Activated CD8-positive, alpha-beta memory T cell treated with anti-CD3 and anti-CD28 coated beads for 36 hours (primary cell): ENCODE results near the gene TNFAIP2. TPM values are rescaled to one million over a fixed set of nuclear protein-coding genes. Genes with fewer than 3 reads are reported as not detected.

Experiments
- CTCF ChIA-PET: fragments of 350-600 bp; sonication (Branson Sonifier 250); formaldehyde crosslinking; loops from one replicate; lab custom pipeline; 2021; ENCODE audit warnings: antibody characterized with exemption; lab: Charles Lee
- POLR2A ChIA-PET: fragments of 350-600 bp; sonication (Branson Sonifier 250); formaldehyde crosslinking; loops from one replicate; lab custom pipeline; 2021; ENCODE audit warnings: antibody characterized with exemption; lab: Charles Lee
- total RNA-seq, 2 experiments: library from RNA; stranded (reverse); gene quantifications; one replicate each; pipeline ENCODE4 v1.2.3, GENCODE V29; 2021

Gene TNFAIP2
- 1 to 10 TPM in 1 of 2 experiments, under 1 TPM in 1; 0.82 to 1.1 TPM for total RNA-seq

DNA sequence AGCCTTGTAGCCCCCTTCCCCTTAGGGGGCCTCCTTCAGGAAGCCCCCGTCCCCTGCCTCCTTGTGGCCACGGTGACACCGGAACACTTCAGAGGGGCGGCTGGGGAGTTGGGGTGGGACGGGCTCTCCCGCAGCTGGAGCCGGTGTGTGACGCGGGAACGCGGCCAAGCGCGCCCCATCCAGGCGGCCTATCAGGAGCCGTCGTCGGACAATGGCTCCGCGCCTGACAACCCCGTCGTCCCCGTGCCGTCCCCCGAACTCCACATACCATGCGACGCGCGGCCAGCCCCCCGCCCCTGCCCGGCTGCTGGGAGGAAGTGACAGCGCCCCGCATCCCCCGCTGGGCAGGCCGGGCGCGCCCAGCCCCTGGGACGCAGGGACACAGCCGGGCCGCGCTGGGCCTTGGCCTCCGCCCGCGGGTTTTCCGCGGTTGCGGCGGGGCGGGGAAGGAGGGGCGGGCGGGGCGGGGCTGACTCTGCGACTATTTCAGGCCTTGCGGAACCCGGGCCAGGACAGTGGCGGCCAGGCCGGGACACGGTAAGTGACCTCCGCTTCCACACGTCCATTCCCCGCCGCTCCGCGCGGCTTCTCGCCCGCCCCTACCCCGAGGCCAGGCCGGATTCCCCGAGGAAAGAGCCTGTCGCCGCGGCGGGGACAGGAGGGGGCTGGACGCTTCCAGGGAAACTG is at the start of gene TNFAIP2:
Gene TNFAIP2 (plus strand): TSS at position 515 of the 687 bp plus-strand sequence. CDS start 2,997 bp downstream, outside the sequence.
- CTCF ChIA-PET = no interaction called here
- POLR2A ChIA-PET = no interaction called here

DNA sequence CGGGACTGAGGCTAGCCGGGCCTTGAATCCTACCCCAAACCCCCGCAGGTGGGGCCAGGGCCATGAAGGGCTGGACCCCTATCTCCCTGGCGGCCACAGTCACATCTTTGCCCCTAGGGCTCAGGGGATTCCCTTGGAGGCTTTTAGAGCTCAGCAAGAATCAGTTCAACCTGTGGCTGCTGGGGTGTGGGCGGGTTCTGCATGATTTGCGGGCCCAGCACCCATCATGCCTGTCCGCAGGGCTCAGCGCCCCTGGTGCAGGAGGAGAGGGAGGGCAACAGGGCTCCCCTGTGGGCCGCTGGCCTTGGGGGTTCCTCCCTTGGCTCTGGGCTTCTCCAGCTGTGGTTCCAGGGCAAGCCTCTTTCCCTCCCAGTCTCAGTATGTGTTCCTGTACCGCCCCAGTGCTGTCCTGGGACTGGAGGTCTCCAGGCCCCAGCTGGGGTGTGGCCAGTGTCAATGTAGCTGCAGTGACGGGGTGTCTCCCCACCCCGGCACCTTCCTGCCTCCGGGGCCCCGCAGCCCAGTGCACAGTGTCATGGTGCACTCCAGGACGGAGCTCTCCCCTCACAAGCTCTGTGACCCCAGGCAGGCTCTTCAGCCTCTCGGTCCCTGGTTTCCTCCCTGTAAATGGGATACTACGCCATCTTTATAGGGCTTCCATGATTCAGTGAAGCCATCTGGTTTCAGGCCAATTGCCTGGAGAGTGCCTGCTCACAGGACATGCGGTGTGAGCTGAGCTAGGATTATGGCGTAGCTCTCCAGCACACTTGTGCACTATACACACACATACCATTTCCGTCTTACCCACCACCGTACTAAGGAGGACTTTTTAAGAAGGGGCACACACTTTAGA is 49.2 kb upstream of the TNFAIP2 start:
- POLR2A ChIA-PET = interaction anchor here (0.6 kb wide), 1 partner anchor 483 kb away, joined by 3 read pairs; no protein-coding TSS in a partner anchor
- CTCF ChIA-PET = interaction anchor here (1.5 to 3.9 kb wide), 3 partner anchors 11 to 113 kb away, joined by 5 to 21 read pairs (median 6); no protein-coding TSS in a partner anchor

- POLR2A ChIA-PET = interaction anchor here (0.6 kb wide), 1 partner anchor 483 kb away, joined by 3 read pairs; no protein-coding TSS in a partner anchor
These were observed 48.4 kb upstream of the TNFAIP2 start for GRCh38 chr14:103074729-103075367.

GRCh38 chr14:103078420-103078749 is 44.9 kb upstream of the TNFAIP2 start:
- CTCF ChIA-PET = interaction anchor here (0.7 to 2.2 kb wide), 7 partner anchors 9 to 383 kb away, joined by 3 to 10 read pairs (median 4); no protein-coding TSS in a partner anchor
- POLR2A ChIA-PET = no interaction called here

More at GRCh38 chr14:103074729-103075367, 48.4 kb upstream of the TNFAIP2 start:
- CTCF ChIA-PET = interaction anchor here (1.5 to 3.9 kb wide), 3 partner anchors 12 to 112 kb away, joined by 5 to 21 read pairs (median 6); no protein-coding TSS in a partner anchor

- ChIA-PET POLR2A (no interaction called here), CTCF (interaction anchor here (0.7 to 2.2 kb wide), 7 partner anchors 9 to 384 kb away, joined by 3 to 10 read pairs (median 4); no protein-coding TSS in a partner anchor)
These were observed 44.2 kb upstream of the TNFAIP2 start for GRCh38 chr14:103078860-103079587.

- ChIA-PET POLR2A (no interaction called here), CTCF (no interaction called here)
These were observed 41.3 kb upstream of the TNFAIP2 start for GRCh38 chr14:103081951-103082350.

DNA sequence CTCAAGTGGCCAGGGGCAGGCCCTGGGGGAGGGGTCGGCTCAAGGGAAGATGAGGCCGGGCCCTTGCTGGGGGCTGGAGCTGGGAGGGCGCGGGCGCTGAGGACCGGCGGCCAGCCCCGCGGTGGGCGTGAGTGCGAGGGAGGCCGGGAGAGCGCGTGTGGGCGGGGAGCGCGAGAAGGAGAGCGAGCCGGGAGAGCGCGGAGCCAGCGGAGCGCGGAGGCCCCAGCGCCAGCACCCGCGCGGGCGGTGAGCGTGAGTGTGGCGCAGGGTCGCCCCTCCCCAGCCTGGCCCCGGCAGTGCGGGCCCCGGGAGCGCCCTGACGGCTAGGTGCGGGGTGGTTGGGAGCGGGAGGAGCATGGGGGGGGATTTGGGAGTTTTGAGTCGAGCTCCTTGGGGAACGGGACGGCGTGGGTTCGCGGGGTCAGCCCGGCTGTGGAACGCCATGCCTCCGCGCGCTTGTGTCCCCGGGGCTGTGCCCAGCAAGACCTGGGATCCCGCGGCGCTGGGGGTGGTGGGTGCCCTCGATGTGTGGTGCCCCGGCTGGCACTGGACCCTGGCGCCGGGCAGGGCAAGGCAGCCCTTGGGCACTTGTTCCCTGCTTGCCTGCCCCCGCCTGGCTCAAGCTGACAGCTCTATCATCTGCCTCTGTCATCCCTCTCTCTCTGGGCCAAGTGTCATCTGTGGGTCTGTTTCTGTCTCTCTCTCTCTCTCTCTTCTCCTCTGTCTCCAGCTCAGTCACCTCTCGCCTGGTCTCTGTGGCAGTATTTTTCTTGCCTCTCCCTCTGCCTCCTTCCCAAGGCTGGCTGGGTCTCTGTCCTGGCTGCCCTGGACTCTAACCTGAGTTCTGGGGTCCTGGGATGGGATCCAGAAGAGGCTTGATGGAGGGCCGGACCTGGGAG is 39.0 kb upstream of the TNFAIP2 start, which contains the start of gene LBHD2:
Gene LBHD2 (plus strand): TSS at position 190 of the 899 bp plus-strand sequence. CDS start 1,803 bp downstream, outside the sequence.
- ChIA-PET CTCF (no interaction called here), POLR2A (no interaction called here)

DNA sequence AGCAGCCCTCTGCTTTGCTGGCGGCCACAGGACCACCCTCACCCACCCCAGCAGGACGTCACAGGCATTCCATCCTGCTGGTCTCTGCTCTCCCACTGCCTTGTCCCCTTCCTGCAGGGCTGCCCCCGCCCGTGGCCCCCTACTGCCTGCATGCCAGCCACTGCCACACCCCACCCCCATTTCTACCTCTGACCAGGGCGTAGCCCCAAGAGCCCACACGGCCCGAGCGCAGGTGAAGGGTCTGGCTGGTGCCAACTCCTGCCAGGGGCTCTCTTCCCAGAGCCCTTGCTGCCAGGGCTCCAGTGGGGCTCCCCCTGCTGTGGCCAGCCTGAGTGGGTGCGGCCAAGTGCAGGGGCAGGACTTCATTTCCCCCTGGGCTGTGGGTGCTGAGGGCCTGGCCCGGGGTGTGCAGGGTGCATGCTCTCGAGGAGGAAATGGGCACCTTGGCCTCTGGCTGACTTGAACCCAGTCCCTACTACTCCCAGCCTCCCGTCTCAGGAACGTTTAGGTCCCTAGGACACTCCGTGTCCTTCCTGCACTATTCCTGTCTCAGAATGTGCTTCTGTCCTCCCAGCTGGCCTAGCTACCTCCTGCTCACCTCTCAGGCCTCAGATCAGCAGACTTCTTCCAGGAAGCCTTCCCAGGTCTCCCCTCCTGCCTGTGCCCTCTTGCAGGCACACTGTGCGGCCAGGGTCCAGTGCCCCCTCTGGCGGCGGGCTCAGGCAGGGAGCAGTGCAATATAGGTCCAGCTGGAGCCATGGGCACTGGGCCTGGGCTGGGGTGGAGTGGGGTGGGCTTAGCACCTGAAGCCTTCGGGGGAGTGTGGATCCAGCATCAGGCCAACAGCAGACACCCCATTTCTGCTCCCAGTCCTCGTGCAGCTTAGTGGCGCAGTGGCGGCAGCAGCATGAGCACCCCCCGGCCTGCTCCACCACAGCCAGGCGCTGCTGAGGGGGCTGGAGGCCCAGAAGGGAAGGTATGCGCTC is 37.9 kb upstream of the TNFAIP2 start:
- POLR2A ChIA-PET = no interaction called here
- CTCF ChIA-PET = no interaction called here

- POLR2A ChIA-PET = interaction anchor here (0.6 kb wide), 2 partner anchors 10 to 14 kb away, joined by 3 to 4 read pairs; no protein-coding TSS in a partner anchor
- CTCF ChIA-PET = interaction anchor here (2.3 kb wide), 1 partner anchor 18 kb away, joined by 13 read pairs; no protein-coding TSS in a partner anchor
These were observed 36.4 kb upstream of the TNFAIP2 start for GRCh38 chr14:103086771-103087342.

DNA sequence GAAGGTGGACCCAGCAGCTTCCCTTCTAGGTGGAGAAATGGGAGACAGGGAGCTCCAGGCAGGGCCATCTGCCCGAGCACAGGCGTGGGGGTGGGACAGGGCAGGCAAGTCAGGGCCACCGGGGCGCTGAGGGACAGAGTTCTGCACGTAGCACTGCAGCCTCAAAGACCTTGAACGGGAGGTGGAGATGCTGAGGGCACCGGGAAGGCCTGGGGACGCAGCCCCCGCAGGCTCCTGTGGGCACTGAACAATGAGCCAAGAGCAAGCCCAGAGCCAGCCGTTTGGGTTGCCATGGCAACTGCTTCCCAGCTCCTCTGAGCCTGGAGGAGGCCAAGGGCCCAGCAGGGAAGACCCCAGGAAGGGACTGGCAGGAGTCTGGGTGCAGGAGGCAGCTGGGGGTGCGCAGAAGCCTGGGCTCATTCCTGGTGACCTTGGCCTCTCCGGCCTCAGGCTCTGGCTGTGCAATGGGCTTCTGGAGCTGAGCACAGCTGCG is 35.9 kb upstream of the TNFAIP2 start:
- ChIA-PET CTCF (interaction anchor here (2.3 kb wide), 1 partner anchor 18 kb away, joined by 13 read pairs; no protein-coding TSS in a partner anchor), POLR2A (no interaction called here)

GRCh38 chr14:103088921-103089320 is 34.3 kb upstream of the TNFAIP2 start:
- CTCF ChIA-PET = no interaction called here

GRCh38 chr14:103089386-103090335 is 33.6 kb upstream of the TNFAIP2 start:
- POLR2A ChIA-PET = no interaction called here
- CTCF ChIA-PET = no interaction called here

More at GRCh38 chr14:103088921-103089320, 34.3 kb upstream of the TNFAIP2 start:
- POLR2A ChIA-PET = no interaction called here

DNA sequence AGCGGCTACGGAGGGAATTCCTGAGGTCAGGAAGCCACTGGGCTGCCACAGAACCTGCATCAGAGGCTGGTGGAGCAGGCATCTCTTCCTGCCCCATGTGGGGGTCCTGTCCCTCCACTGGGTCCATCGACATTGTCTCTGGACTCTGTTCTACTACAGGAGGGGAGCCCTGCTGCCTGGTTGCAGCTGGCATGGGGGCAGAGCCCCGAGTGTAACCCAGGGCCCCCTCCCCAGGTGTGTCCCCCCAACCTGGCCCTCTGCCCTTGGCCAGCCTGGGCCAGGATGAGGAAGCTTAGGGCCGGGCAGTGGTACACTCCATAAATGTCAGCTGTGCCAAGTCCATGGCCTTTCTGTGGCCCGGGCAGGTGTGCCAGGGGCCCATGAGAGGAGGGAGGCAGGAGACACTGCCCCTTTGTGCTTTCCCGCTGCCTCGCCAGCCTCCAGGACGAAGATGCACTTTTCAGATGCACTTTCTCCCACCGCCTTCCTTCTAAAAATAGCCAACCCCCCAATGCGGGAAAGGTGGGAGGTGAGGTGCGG is 32.7 kb upstream of the TNFAIP2 start:
- ChIA-PET POLR2A (no interaction called here), CTCF (interaction anchor here (0.8 to 2.3 kb wide), 2 partner anchors 15 to 16 kb away, joined by 3 to 10 read pairs; no protein-coding TSS in a partner anchor)
